NCI-H748 (cell line): ENCODE data around the gene GHR.

ENCODE experiments used
- DNase-seq: peaks from one replicate; lab custom pipeline; 2025; ENCODE audit not compliant: unreplicated experiment; lab: John Stamatoyannopoulos, UW

The GHR gene

GRCh38 chr5:42515504-42515903 is 92.3 kb downstream of the GHR start:
- DNase-seq: no peak

- no peak for DNase-seq
These were observed 93.2 kb downstream of the GHR start for GRCh38 chr5:42516282-42517042.

- no peak for DNase-seq
These were observed 93.9 kb downstream of the GHR start for GRCh38 chr5:42517164-42517563.

- DNase-seq: no peak
These were observed 95.5 kb downstream of the GHR start for GRCh38 chr5:42518595-42519221.

- DNase-seq: no peak
These were observed 97.0 kb downstream of the GHR start for GRCh38 chr5:42520203-42520602.

GRCh38 chr5:42520957-42521356 is 97.7 kb downstream of the GHR start:
- no peak for DNase-seq

GRCh38 chr5:42521406-42521805 is 98.2 kb downstream of the GHR start:
- DNase-seq: no peak

GRCh38 chr5:42522783-42523182 is 99.5 kb downstream of the GHR start:
- no peak for DNase-seq

- DNase-seq: no peak
These were observed 102.9 kb downstream of the GHR start for GRCh38 chr5:42526179-42526578.

GRCh38 chr5:42531611-42532010 is 108.4 kb downstream of the GHR start:
- no peak for DNase-seq

- DNase-seq: no peak
These were observed 118.9 kb downstream of the GHR start for GRCh38 chr5:42542106-42542505.

- no peak for DNase-seq
These were observed 120.5 kb downstream of the GHR start for GRCh38 chr5:42543774-42544173.

- DNase-seq: no peak
These were observed 121.8 kb downstream of the GHR start for GRCh38 chr5:42545038-42545437.

- DNase-seq: no peak
These were observed 123.9 kb downstream of the GHR start for GRCh38 chr5:42547141-42547540.

- no peak for DNase-seq
These were observed 124.7 kb downstream of the GHR start for GRCh38 chr5:42547894-42548293.

- DNase-seq: no peak
These were observed 129.4 kb downstream of the GHR start for GRCh38 chr5:42552597-42552996.

- DNase-seq: no peak
These were observed 130.2 kb downstream of the GHR start for GRCh38 chr5:42553461-42553860.

- DNase-seq: no peak
These were observed 131.8 kb downstream of the GHR start for GRCh38 chr5:42555010-42555409.

- DNase-seq: no peak
These were observed 132.6 kb downstream of the GHR start for GRCh38 chr5:42555797-42556196.

- DNase-seq: no peak
These were observed 134.4 kb downstream of the GHR start for GRCh38 chr5:42557689-42558088.

- no peak for DNase-seq
These were observed 138.4 kb downstream of the GHR start for GRCh38 chr5:42561656-42562055.

- DNase-seq: no peak
These were observed 141.6 kb downstream of the GHR start for GRCh38 chr5:42564689-42565356.
